Stimulated activated CD8-positive, alpha-beta memory T cell treated with anti-CD3 and anti-CD28 coated beads, Interleukin-2, amount 100 ng/mL, for 48 hours (primary cell): ENCODE data around the gene EIF1.

Experiments
- DNase-seq, 2 donors: peaks; one replicate each; pipeline ENCODE4 v3.0.0-alpha.2; 2020; ENCODE audit warnings: low read depth in 2 of 2

The EIF1 gene

DNA sequence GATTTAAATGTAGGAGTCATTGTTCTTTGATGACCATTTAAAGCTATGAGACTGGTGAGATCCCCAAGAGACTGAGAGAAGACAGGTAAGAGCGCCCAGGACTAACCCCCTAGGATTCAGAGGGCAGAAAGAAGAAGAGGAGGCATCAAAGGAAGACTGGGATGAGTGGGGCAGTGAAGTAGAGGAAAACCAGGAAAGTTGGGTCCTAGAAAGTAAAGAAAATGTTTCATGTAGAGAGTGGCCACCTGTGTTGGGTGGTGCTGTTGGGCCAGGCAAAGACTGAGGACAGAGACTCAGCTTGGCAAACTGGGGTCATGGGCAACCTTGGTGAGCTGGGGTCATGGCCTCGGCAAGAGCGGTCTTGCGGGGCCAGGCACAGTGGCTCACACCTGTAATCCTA is 47.1 kb downstream of the EIF1 start:
- DNase-seq: no peak

DNA sequence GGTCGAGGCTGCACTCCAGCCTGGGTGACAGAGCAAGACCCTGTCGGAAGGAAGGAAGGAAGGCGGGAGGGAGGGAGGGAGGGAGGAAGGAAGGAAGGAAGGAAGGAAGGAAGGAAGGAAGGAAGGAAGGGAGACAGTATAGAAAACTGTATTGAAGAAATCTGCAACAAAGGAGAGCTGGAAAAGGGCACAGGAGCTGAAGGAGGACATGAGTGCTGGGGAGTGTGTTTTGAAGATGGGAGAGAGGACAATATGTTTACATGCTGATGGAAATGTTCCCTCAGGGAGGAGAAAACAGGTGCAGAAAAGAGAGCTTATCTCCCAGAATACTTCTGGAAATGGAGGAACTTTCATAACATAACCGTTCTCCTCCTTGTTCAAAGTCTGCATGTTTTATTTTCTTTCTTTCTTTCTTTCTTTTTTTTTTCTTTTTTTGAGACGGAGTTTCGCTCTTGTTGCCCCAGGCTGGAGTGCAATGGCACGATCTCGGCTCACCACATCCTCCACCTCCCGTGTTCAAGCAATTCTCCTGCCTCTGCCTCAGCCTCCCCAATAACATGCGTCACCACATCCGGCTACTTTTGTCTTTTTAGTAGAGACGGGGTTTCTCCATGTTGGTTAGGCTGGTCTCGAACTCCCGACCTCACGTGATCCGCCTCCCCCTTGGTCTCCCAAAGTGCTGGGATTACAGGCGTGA is 48.4 kb downstream of the EIF1 start:
- no peak for DNase-seq

DNA sequence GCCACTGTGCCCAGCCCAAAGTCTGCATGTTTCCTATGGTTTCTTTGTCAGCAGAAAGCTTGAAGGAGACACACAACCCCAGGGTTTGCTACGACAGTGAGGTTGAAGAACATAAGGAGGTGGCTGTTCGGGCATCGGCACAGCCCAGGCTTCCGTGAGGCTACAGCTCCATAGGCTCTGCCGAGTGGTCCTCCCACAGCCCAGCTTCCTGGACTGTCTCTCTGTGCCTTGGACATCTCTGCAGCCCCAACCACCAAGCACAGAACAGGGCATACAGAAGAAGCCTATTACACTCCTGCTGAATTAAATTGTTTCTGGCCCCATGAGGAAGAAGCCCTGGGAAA is 49.0 kb downstream of the EIF1 start:
- DNase-seq: no peak

DNA sequence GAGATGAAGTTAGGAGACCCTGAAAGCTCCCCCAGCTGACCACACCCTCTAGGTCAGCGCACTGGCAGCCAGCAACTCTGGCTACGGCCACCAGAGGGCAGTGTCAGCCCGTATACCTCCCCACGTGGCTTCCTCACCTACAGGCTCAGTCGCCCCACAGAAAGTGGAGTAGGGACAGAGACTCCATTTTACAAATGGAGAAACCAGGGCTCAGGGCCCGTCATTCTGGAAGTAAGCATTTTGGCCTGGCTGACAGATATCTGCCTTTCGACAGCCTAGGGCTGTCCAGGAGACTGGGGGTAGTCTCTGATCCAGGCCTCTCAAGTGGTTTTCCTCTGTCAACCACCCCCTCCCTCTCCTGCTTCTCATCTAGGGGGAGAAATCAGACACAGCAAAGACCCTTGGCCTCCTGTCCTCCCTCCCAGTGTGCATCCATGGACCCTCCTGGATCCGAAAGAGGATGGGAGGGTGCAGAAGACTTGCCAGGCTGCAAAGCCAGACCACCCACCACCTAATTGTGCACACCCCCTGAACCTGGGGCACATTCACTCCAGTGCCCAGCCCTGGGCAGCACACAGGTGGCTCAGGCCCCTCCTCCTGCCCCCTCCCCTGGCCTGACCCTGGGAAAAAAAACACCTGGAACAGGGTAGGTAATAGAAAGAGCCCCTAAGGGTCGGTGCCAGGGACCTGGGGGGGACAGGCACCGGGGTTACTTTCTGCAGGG is 49.6 kb downstream of the EIF1 start:
- peak; percentile 62 to 75 for DNase-seq

DNA sequence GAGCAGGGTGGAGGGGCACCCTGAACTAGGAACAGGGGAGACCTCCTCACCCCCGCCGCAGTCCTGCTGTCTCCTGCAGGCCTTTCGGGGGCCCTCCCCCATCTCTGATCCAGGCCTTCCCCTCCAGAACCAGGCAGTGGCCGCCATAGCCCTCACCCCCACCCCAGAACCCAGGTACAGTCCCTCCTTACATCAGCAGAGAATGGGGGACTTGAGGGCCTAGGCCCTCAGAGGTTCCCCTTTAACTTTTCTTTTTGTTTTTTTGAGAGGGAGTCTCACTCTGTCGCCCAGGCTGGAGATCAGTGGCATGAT is 50.1 kb downstream of the EIF1 start:
- DNase-seq: no peak

DNA sequence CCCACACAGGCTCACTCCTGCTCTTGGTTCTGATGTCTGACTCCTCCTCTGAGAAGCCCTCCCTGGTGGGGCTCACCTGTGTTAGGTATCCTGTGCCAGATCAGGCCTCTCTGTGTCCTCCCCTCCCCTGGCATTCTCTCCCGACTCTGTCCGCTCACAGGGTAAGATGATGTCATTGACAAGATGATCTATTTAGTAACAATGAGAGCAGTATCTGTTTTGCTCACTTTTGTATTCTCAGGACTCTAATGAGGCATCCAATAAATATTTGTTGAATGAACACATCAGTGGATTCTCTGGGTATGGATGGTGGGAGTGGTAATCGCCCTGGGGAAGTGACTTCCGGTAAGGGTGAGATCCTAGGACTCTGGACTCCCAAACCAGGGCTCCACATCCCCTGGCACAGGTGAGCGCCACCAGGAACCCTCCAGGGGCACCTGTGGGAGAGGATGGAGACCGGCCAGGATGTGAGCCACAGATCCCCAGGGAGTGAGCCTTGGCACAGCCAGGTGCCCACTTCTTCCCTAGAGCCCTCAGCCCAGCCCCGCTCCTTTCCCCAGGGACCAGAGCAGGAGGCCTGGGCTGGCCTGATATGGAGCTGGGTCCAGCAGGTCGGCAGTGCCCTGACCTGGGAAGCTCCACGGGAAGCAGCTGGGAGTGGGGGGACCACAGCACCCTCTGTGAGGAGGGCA is 51.1 kb downstream of the EIF1 start:
- no peak for DNase-seq

DNA sequence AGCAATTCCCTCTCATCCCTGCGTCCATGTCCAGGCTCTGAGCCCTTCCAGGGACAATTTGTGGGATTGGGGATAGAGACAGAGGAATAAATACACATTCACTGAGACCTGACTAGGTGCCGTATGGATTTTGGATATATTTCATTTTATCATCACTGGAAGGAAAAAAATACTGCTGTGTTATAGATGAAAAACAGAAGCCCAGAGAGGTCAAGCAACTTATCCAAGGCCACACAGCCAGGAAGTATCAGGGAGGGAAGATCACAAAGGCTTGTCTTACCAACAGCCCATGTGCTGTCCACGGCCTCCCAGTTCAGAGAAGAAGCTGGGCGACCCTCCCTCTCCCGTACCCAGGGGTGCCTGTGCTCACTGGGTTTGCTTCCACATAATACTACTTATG is 51.8 kb downstream of the EIF1 start:
- DNase-seq: no peak

DNA sequence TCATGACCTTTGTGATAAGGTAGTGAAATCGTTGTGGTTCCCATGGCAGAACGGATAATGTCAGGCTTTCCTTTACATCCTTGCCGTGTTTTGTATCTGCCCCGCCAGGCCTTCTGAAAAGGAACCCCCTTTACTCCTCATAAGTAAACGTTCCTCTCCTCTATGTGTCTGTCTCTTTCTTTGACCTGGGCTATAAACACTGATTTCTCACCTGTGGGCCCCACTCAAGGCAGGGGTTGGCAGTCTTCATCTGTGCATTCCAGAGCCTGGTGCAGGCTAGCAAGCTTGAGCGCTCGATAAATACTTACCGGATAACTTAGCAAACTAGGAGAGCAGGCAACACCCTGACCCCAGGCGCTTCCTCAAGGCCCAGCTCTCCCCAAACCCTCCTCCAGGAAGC is 53.0 kb downstream of the EIF1 start:
- no peak for DNase-seq
